ENCODE data around the gene RUBCN.

RUBCN gene

GRCh38 chr3:197750858-197751737 is 14.4 kb upstream of the RUBCN start:
- peak overlapping the region; percentile 87 for H3K4me2 ChIP-seq (ENCODE audit: low read depth, low read length, poor library complexity, severe bottlenecking)
- H3K4me1 ChIP-seq (ENCODE audit: insufficient read depth, low read length, poor library complexity, severe bottlenecking), result peaks cover 36% of the 10 kb centered on the region
- H3K9me3 ChIP-seq (ENCODE audit: insufficient read depth, low read depth, low read length), result no peaks in the 10 kb centered on the region
- TF ChIP-seq CTCF (conservative IDR thresholded peaks at IDR 0.05; ENCODE audit: low read length) (no peak; the same call in 1 of the 2 replicates), EZH2phosphoT487 (IDR thresholded peaks at IDR 0.05; ENCODE audit: borderline replicate concordance) (no peak)
- no peaks in the 10 kb centered on the region for H3K36me3 ChIP-seq (ENCODE audit: insufficient read depth, low read length)
- H3K9me2 ChIP-seq (replicated peaks; ENCODE audit: low read depth, low read length), result no peaks in the 10 kb centered on the region
- peak overlapping the region; percentile 81 for H3K9ac ChIP-seq (ENCODE audit: low read depth, low read length, poor library complexity, severe bottlenecking)
- H3K4me3 ChIP-seq (ENCODE audit: low read length, poor library complexity, severe bottlenecking), result peak overlapping the region; percentile 80
- peaks cover 41% of the 10 kb centered on the region for H4K20me1 ChIP-seq (ENCODE audit: insufficient read depth, low read length, poor library complexity, severe bottlenecking)
- H3K79me2 ChIP-seq (ENCODE audit: insufficient read depth, low read length), result peaks cover 54% of the 10 kb centered on the region
- H3K27me3 ChIP-seq (ENCODE audit: insufficient read depth, low read length, poor library complexity, severe bottlenecking), result no peaks in the 10 kb centered on the region
- H2AFZ ChIP-seq (ENCODE audit: low read length), result no peak overlapping the region
- no peaks in the 10 kb centered on the region; the same call in 1 of the 2 replicates for H3F3A ChIP-seq (ENCODE audit: low read depth)

GRCh38 chr3:197750396-197750831 is 13.7 kb upstream of the RUBCN start:
- Histone ChIP-seq H3K9me3 (ENCODE audit: insufficient read depth, low read depth, low read length) (no peaks in the 10 kb centered on the region), H3K27me3 (ENCODE audit: insufficient read depth, low read length, poor library complexity, severe bottlenecking) (no peaks in the 10 kb centered on the region), H3K9ac (ENCODE audit: low read depth, low read length, poor library complexity, severe bottlenecking) (peak overlapping the region; percentile 81), H4K20me1 (ENCODE audit: insufficient read depth, low read length, poor library complexity, severe bottlenecking) (peaks cover 41% of the 10 kb centered on the region), H3K79me2 (ENCODE audit: insufficient read depth, low read length) (peaks cover 47% of the 10 kb centered on the region), H3F3A (ENCODE audit: low read depth) (no peaks in the 10 kb centered on the region; the same call in 1 of the 2 replicates), H3K4me1 (ENCODE audit: insufficient read depth, low read length, poor library complexity, severe bottlenecking) (peaks cover 33% of the 10 kb centered on the region), H3K36me3 (ENCODE audit: insufficient read depth, low read length) (no peaks in the 10 kb centered on the region), H3K9me2 (replicated peaks; ENCODE audit: low read depth, low read length) (no peaks in the 10 kb centered on the region), H3K4me2 (ENCODE audit: low read depth, low read length, poor library complexity, severe bottlenecking) (peak overlapping the region; percentile 87), H2AFZ (ENCODE audit: low read length) (peak overlapping the region; percentile 88), H3K4me3 (ENCODE audit: low read length, poor library complexity, severe bottlenecking) (peak overlapping the region; percentile 80)
- no peak for TF ChIP-seq EZH2phosphoT487 (IDR thresholded peaks at IDR 0.05; ENCODE audit: borderline replicate concordance)
- TF ChIP-seq CTCF (conservative IDR thresholded peaks at IDR 0.05; ENCODE audit: low read length), result no peak; the same call in 1 of the 2 replicates

- peak within 1 kb of the TSS; percentile 81 for H3K9ac ChIP-seq (ENCODE audit: low read depth, low read length, poor library complexity, severe bottlenecking)
- H3K4me2 ChIP-seq (ENCODE audit: low read depth, low read length, poor library complexity, severe bottlenecking), result peak within 1 kb of the TSS; percentile 87
- H3K79me2 ChIP-seq (ENCODE audit: insufficient read depth, low read length), result peaks cover 42% of the 10 kb centered on the region
- H3K9me2 ChIP-seq (replicated peaks; ENCODE audit: low read depth, low read length), result no peaks in the 10 kb centered on the region
- H3K27me3 ChIP-seq (ENCODE audit: insufficient read depth, low read length, poor library complexity, severe bottlenecking), result no peaks in the 10 kb centered on the region
- H2AFZ ChIP-seq (ENCODE audit: low read length), result peak within 1 kb of the TSS; percentile 90
- peaks cover 30% of the 10 kb centered on the region for H3K4me1 ChIP-seq (ENCODE audit: insufficient read depth, low read length, poor library complexity, severe bottlenecking)
- peaks cover 37% of the 10 kb centered on the region for H4K20me1 ChIP-seq (ENCODE audit: insufficient read depth, low read length, poor library complexity, severe bottlenecking)
- no peak for TF ChIP-seq EZH2phosphoT487 (IDR thresholded peaks at IDR 0.05; ENCODE audit: borderline replicate concordance)
- TF ChIP-seq CTCF (conservative IDR thresholded peaks at IDR 0.05; ENCODE audit: low read length), result peak; percentile 48
- H3K4me3 ChIP-seq (ENCODE audit: low read length, poor library complexity, severe bottlenecking), result peak within 1 kb of the TSS; percentile 80
- H3K36me3 ChIP-seq (ENCODE audit: insufficient read depth, low read length), result no peaks in the 10 kb centered on the region
- H3F3A ChIP-seq (ENCODE audit: low read depth), result no peaks in the 10 kb centered on the region; the same call in 1 of the 2 replicates
- no peaks in the 10 kb centered on the region for H3K9me3 ChIP-seq (ENCODE audit: insufficient read depth, low read depth, low read length)
Measured at GRCh38 chr3:197749601-197750395, 13.1 kb upstream of the RUBCN start, which contains the start of gene FYTTD1. Gene FYTTD1 (plus strand): TSS chr3:197749883. CDS start chr3:197749972, 89 bp downstream.
